IMR-90 (cell line): ENCODE measurements around the gene TMC3. TPM values are rescaled to one million over a fixed set of nuclear protein-coding genes. Genes with fewer than 3 reads are reported as not detected.

Source experiments
- ATAC-seq: fragments of 200-7000 bp; cut with Tn5 transposase; 2 replicates; pipeline ENCODE4 v1.9.1; 2020; ENCODE audit warnings: low read depth, mild to moderate bottlenecking, moderate library complexity
- BruUV-seq: library from RNA; stranded (reverse); fragments of 400-500 nt; replicated peaks from 2 replicates; lab custom pipeline; 2021; lab: Mats Ljungman, UMichigan
- CTCF ChIA-PET: fragments of 300-600 bp; formaldehyde crosslinking; extraction: SDS; loops from one replicate; lab custom pipeline; 2021; ENCODE audit warnings: antibody characterized with exemption; lab: Yijun Ruan, JAX
- POLR2A ChIA-PET: fragments of 300-600 bp; sonication (Branson Sonifier 250); formaldehyde crosslinking; loops from one replicate; lab custom pipeline; 2022; ENCODE audit warnings: antibody characterized with exemption; ENCODE audit not compliant: unreplicated experiment; lab: Charles Lee
- DNase-seq: peaks from one replicate; pipeline ENCODE4 v3.0.0; 2013
- H2AFZ ChIP-seq: replicated peaks from 2 replicates; pipeline ENCODE3; 2013; ENCODE audit warnings: low read length, mild to moderate bottlenecking; ENCODE audit not compliant: poor library complexity
- H2AK5ac ChIP-seq: 2 replicates; pipeline ENCODE4 v1.6.1; 2013; ENCODE audit warnings: low read depth, low read length, inconsistent platforms
- H2AK9ac ChIP-seq: replicated peaks from 2 replicates; pipeline ENCODE3; 2013; ENCODE audit warnings: mild to moderate bottlenecking, low read depth, low read length, moderate library complexity; ENCODE audit not compliant: poor library complexity
- H2BK120ac ChIP-seq: 2 replicates; pipeline ENCODE4 v1.6.1; 2013; ENCODE audit warnings: low read depth, low read length, inconsistent platforms
- H2BK15ac ChIP-seq: 3 replicates; pipeline ENCODE4 v1.6.1; 2013; ENCODE audit warnings: low read depth, low read length, inconsistent platforms
- H2BK20ac ChIP-seq: 2 replicates; pipeline ENCODE4 v1.6.1; 2013; ENCODE audit warnings: low read depth, mild to moderate bottlenecking, inconsistent platforms, low read length, moderate library complexity
- H2BK5ac ChIP-seq: 2 replicates; pipeline ENCODE4 v1.6.1; 2013; ENCODE audit warnings: mild to moderate bottlenecking, low read depth, low read length, inconsistent platforms; ENCODE audit not compliant: poor library complexity, severe bottlenecking
- H3K14ac ChIP-seq: replicated peaks from 2 replicates; pipeline ENCODE4 v1.6.1; 2013; ENCODE audit warnings: low read depth, low read length, inconsistent platforms
- H3K18ac ChIP-seq: 2 replicates; pipeline ENCODE4 v1.6.1; 2013; ENCODE audit warnings: low read depth, low read length, control low read depth
- H3K23ac ChIP-seq: 2 replicates; pipeline ENCODE4 v1.6.1; 2013; ENCODE audit warnings: low read depth, low read length, inconsistent platforms
- H3K27ac ChIP-seq: 2 replicates; pipeline ENCODE4 v1.5.1; 2013; ENCODE audit warnings: mild to moderate bottlenecking, control low read depth, low read length; ENCODE audit not compliant: insufficient read depth
- H3K27me3 ChIP-seq: 2 replicates; pipeline ENCODE4 v1.6.1; 2013; ENCODE audit warnings: low read length; ENCODE audit not compliant: control insufficient read depth, insufficient read depth
- H3K36me3 ChIP-seq: 2 replicates; pipeline ENCODE4 v1.6.1; 2013; ENCODE audit warnings: low read length, mixed read lengths; ENCODE audit not compliant: control insufficient read depth, insufficient read depth
- H3K4ac ChIP-seq: 2 replicates; pipeline ENCODE4 v1.6.1; 2013; ENCODE audit warnings: low read depth, low read length, inconsistent platforms
- H3K4me1 ChIP-seq: 2 replicates; pipeline ENCODE4 v1.6.1; 2013; ENCODE audit warnings: low read length, mixed read lengths; ENCODE audit not compliant: control insufficient read depth, insufficient read depth
- H3K4me2 ChIP-seq: 2 replicates; pipeline ENCODE4 v1.6.1; 2013; ENCODE audit warnings: low read depth, mild to moderate bottlenecking, control low read depth, low read length, moderate library complexity
- H3K4me3 ChIP-seq: 2 replicates; pipeline ENCODE4 v1.5.1; 2013; ENCODE audit warnings: low read depth, mild to moderate bottlenecking, control low read depth, low read length, moderate library complexity; ENCODE audit not compliant: insufficient read depth
- H3K56ac ChIP-seq: 2 replicates; pipeline ENCODE4 v1.6.1; 2013; ENCODE audit warnings: low read length, inconsistent platforms; ENCODE audit not compliant: insufficient read depth; ENCODE audit errors: extremely low read depth
- H3K79me1 ChIP-seq, 2 experiments: 2 replicates each; pipeline ENCODE4 v1.6.1; 2013; ENCODE audit warnings: low read length in 2 of 2, inconsistent platforms in 1 of 2, low read depth in 1 of 2
- H3K9ac ChIP-seq: 2 replicates; pipeline ENCODE4 v1.6.1; 2013; ENCODE audit warnings: low read depth, low read length, control low read depth
- H3K9me1 ChIP-seq: 2 replicates; pipeline ENCODE4 v1.6.1; 2013; ENCODE audit warnings: low read length, inconsistent platforms; ENCODE audit not compliant: insufficient read depth
- H3K9me3 ChIP-seq: 2 replicates; pipeline ENCODE4 v1.6.1; 2013; ENCODE audit warnings: low read length; ENCODE audit not compliant: control insufficient read depth, insufficient read depth
- H4K20me1 ChIP-seq: 2 replicates; pipeline ENCODE4 v1.6.1; 2013; ENCODE audit warnings: low read length, inconsistent platforms; ENCODE audit not compliant: insufficient read depth
- H4K5ac ChIP-seq: 2 replicates; pipeline ENCODE4 v1.6.1; 2013; ENCODE audit warnings: mild to moderate bottlenecking, low read depth, low read length, control low read depth
- H4K8ac ChIP-seq, 2 experiments: 2 replicates each; pipeline ENCODE4 v1.6.1; 2013; ENCODE audit warnings: low read depth in 2 of 2, low read length in 2 of 2, control low read depth in 1 of 2, inconsistent platforms in 1 of 2
- H4K91ac ChIP-seq: 2 replicates; pipeline ENCODE4 v1.6.1; 2013; ENCODE audit warnings: low read depth, low read length, inconsistent platforms; ENCODE audit not compliant: insufficient read depth
- BHLHE40 ChIP-seq: fragments of 150-350 bp; IDR thresholded peaks from 2 replicates; pipeline ENCODE4 v1.6.1; 2016; ENCODE audit warnings: mild to moderate bottlenecking, low read depth, low read length
- CEBPB ChIP-seq: IDR thresholded peaks from 2 replicates; pipeline ENCODE4 v1.6.1; 2012; ENCODE audit warnings: low read depth, low read length, improper control_type of control experiment
- ELK1 ChIP-seq: fragments of 150-350 bp; IDR thresholded peaks from 2 replicates; pipeline ENCODE4 v1.6.1; 2016; ENCODE audit warnings: low read depth, mild to moderate bottlenecking, low read length, moderate library complexity, borderline replicate concordance
- MAFK ChIP-seq: IDR thresholded peaks from 2 replicates; pipeline ENCODE4 v1.6.1; 2012; ENCODE audit warnings: low read depth, low read length, improper control_type of control experiment
- MXI1 ChIP-seq: IDR thresholded peaks from 2 replicates; pipeline ENCODE4 v1.6.1; 2012; ENCODE audit warnings: low read depth, mild to moderate bottlenecking, low read length, moderate library complexity, borderline replicate concordance
- NFE2L2 ChIP-seq: fragments of 150-350 bp; IDR thresholded peaks from 2 replicates; pipeline ENCODE4 v1.6.1; 2016; ENCODE audit warnings: low read depth, mild to moderate bottlenecking, low read length
- POLR2A ChIP-seq: IDR thresholded peaks from 2 replicates; pipeline ENCODE4 v1.6.1; 2012; ENCODE audit warnings: mild to moderate bottlenecking, low read depth, low read length
- RAD21 ChIP-seq: IDR thresholded peaks from 2 replicates; pipeline ENCODE4 v1.6.1; 2012; ENCODE audit warnings: low read length, improper control_type of control experiment
- RCOR1 ChIP-seq: IDR thresholded peaks from 2 replicates; pipeline ENCODE4 v1.6.1; 2012; ENCODE audit warnings: mild to moderate bottlenecking, low read length, improper control_type of control experiment; ENCODE audit not compliant: insufficient replicate concordance
- RFX5 ChIP-seq: IDR thresholded peaks from 2 replicates; pipeline ENCODE4 v1.8.0; 2012; ENCODE audit warnings: low read depth, mild to moderate bottlenecking, low read length, moderate library complexity
- SMC3 ChIP-seq: fragments of 150-350 bp; IDR thresholded peaks from 2 replicates; pipeline ENCODE4 v1.6.1; 2016; ENCODE audit warnings: low read depth, mild to moderate bottlenecking, antibody characterized with exemption, low read length, moderate library complexity
- USF2 ChIP-seq: fragments of 150-350 bp; IDR thresholded peaks from 2 replicates; pipeline ENCODE4 v1.6.1; 2017; ENCODE audit warnings: mild to moderate bottlenecking, antibody characterized with exemption, low read length, low read depth
- WGBS, 2 experiments: methylation state at CpG; one replicate each; pipeline versions ENCODE4 v1.1.5 to v1.1.7; 2013; ENCODE audit warnings: missing lambda C conversion rate in 2 of 2; ENCODE audit not compliant: insufficient read length in 1 of 2; ENCODE audit errors: extremely low coverage in 2 of 2; 5-methylcytosine and 5-hydroxymethylcytosine counted together
- dilution Hi-C: fragments of 300-500 bp; cut with HindIII; formaldehyde crosslinking; loops from one replicate; pipeline ENCODE4 v1.14.3; 2018; ENCODE audit warnings: low sequenced_read_pairs; ENCODE audit not compliant: unreplicated experiment
- in situ Hi-C: fragments of 300-500 bp; cut with MboI; formaldehyde crosslinking; loops from 3 replicates; pipeline ENCODE4 v1.14.3; 2019; ENCODE audit warnings: low sequenced_read_pairs, inconsistent platforms, mixed read lengths
- intact Hi-C: fragments of 100-400 bp; cut with micrococcal nuclease; formaldehyde crosslinking; loops from 2 replicates; pipeline ENCODE4 v1.10.0; 2022
- polyA plus RNA-seq, 3 experiments: library from polyadenylated mRNA; depleted of rRNA; stranded (reverse); fragments of >200 nt; gene quantifications; 2 replicates each; pipeline ENCODE4 v1.2.3, GENCODE V29; 2012; ENCODE audit warnings: low replicate concordance in 1 of 3
- total RNA-seq: library from RNA; depleted of rRNA; stranded (reverse); fragments of >200 nt; gene quantifications from 2 replicates; pipeline ENCODE4 v1.2.3, GENCODE V29; 2012
- TF ChIP-seq, protein P1 (sequence below): conservative IDR thresholded peaks from 2 replicates; pipeline ENCODE4 v1.5.1; 2012; ENCODE audit warnings: mild to moderate bottlenecking, low read depth, low read length, improper control_type of control experiment

Gene TMC3
- total and polyA plus RNA-seq, 2 of the 4 experiments (the other 2 are of a cell fraction) = not detected

DNA sequence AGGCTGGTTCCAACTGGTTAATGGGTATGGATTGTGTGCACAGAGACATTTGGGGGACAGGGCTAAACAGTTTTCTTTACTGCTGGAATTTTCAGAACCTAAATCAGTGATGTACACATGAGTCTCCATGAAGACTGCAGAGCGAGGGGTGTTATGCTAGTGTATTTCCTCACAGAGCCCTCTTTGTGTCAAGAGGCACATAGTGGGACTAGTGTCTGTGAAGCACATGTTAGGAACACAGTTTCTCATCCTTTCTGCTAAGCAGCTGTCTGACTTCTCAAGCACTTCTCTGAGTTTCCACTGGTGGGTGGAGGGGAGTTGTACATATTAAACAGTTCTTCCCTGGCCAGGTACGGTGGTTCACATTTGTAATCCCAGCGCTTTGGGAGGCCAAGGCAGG is 40.6 kb downstream of the TMC3 start:
- WGBS, 2 experiments = 100% methylated on average over 3 of the region's 3 CpGs; no CpG with 5 or more reads in 1 of the 2 experiments
- H3K9ac ChIP-seq = no peak overlapping the region
- H3K79me1 ChIP-seq = peaks cover 4 to 5% of the 10 kb centered on the region in 2 experiments; a peak in 3 of 4 replicates
- H4K91ac ChIP-seq = no peak overlapping the region
- 0 out of 2 replicates have a peak overlapping the region, but pooled peaks have one; percentile 43 for H3K14ac ChIP-seq
- no peak overlapping the region for H2AK5ac ChIP-seq
- intact Hi-C loops = no loop called here
- H4K8ac ChIP-seq = no peak overlapping the region
- H4K20me1 ChIP-seq = no peaks in the 10 kb centered on the region
- H3K27ac ChIP-seq = no peak overlapping the region
- no peaks in the 10 kb centered on the region for H3K9me3 ChIP-seq
- H2AK9ac ChIP-seq = no peak overlapping the region
- H3K18ac ChIP-seq = no peak overlapping the region
- no peak overlapping the region for H3K4me3 ChIP-seq
- H2AFZ ChIP-seq = no peak overlapping the region
- no peaks in the 10 kb centered on the region for H3K27me3 ChIP-seq
- no peak overlapping the region for H2BK120ac ChIP-seq
- no peak overlapping the region for H2BK20ac ChIP-seq
- H2BK15ac ChIP-seq = no peak overlapping the region
- TF ChIP-seq BHLHE40 (no peak), USF2 (no peak), RFX5 (no peak), CEBPB (no peak), MAFK (no peak), NFE2L2 (no peak), POLR2A (no peak), SMC3 (no peak), MXI1 (no peak), RCOR1 (no peak), RAD21 (no peak), ELK1 (no peak)
- TF ChIP-seq, protein P1, sequence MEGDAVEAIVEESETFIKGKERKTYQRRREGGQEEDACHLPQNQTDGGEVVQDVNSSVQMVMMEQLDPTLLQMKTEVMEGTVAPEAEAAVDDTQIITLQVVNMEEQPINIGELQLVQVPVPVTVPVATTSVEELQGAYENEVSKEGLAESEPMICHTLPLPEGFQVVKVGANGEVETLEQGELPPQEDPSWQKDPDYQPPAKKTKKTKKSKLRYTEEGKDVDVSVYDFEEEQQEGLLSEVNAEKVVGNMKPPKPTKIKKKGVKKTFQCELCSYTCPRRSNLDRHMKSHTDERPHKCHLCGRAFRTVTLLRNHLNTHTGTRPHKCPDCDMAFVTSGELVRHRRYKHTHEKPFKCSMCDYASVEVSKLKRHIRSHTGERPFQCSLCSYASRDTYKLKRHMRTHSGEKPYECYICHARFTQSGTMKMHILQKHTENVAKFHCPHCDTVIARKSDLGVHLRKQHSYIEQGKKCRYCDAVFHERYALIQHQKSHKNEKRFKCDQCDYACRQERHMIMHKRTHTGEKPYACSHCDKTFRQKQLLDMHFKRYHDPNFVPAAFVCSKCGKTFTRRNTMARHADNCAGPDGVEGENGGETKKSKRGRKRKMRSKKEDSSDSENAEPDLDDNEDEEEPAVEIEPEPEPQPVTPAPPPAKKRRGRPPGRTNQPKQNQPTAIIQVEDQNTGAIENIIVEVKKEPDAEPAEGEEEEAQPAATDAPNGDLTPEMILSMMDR = no peak
- no peak overlapping the region for H3K4me2 ChIP-seq
- dilution Hi-C loops = no loop called here
- H2BK5ac ChIP-seq = no peak overlapping the region
- H3K9me1 ChIP-seq = peaks cover 14% of the 10 kb centered on the region
- ATAC-seq (no peak), DNase-seq (no peak)
- BruUV-seq = no TSS peak
- H3K4ac ChIP-seq = no peak overlapping the region
- ChIA-PET CTCF (no interaction called here), POLR2A (no interaction called here)
- in situ Hi-C loops = no loop called here
- H3K56ac ChIP-seq = no peak overlapping the region
- H4K5ac ChIP-seq = no peak overlapping the region
- no peak overlapping the region for H3K23ac ChIP-seq
- no peaks in the 10 kb centered on the region for H3K36me3 ChIP-seq
- H3K4me1 ChIP-seq = peaks cover 10% of the 10 kb centered on the region
